CD4-positive, alpha-beta T cell treated with Interferon alpha-2 for 1 hour (primary cell): ENCODE results near the gene CHST15.
A peak's percentile ranks its signal among the peaks of the same experiment; 100 is the strongest.

ENCODE experiments used
- DNase-seq, 2 donors: peaks; one replicate each; pipeline ENCODE4 v3.0.0-alpha.2; 2020 to 2022

CHST15 gene

DNA sequence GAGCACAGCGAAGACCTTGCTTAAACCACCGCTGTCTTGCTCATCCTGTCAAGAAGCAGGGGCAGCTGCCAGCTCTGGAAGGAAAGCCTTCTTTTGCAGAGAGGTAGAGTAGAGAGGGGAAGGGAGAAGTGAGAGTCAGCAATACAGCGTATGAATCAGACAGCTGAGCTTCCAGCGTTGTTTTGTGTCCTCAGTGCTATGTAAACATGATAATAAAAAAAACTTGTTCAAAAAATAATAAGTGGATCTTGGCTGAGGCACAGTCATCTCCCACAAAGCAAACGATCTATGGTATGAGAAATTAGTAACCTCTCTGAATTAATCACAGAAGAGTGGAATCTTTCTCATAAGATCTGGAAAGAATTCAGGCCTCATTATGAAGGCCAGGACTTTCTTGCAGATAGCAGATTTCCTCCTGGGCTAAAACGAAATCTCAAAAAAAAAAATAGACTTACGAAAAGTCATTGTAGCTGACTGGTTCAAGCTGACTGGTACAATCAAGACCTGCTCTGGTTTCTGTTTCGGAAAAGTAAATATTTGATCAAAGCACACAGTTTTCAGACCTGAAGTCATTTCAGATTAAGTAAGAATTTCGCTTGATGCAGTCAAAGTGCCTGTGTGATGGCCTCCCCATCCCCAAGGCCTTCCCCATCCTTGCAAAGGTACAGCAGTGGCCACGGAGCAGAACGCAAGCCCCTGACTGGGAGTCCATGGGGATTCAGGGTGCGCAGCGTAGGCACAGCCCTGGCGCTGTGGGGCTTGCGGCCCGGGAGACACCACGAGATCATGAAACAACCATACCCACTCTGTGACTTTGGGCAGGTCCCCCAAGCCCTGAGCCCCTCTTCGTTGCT lies 29.4 kb downstream of the CHST15 start:
- DNase-seq = peak in 1 of 2 donors; percentile 12

DNA sequence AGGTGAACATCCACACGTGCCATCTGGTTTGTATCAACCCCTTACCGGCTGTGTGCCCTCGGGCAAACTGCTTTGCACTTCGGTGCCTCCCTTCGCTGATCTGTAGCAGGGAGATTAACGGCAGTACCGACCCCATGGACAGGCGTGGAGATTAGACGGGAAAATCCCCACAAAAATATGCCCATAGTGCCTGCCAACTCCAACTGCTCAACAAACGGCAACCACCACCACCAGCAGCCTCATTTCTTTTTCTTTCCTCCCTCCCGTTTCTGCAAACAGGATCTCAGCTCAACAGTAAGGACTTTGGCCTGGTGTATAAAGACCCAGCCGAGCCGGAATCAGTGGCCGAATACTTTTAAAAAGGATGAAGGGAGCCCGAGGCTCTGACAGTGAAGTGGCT lies 31.0 kb downstream of the CHST15 start:
- DNase-seq = no peak

DNA sequence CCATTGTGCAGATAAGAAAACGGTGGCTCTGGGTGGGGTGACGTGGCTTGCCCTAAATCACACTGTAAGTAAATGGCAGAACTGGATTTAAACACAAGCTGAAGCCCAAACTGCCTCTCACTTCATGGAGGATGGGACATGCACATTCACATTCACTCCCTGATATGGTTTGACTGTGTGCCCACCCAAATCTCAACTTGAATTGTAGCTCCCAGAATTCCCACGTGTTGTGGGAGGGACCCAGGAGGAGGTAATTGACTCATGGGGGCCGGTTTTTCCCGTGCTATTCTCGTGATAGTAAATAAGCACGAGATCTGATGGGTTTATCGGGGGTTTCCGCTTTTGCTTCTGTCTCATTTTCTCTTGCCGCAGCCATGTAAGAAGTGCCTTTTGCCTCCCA lies 32.4 kb downstream of the CHST15 start:
- no peak for DNase-seq

DNA sequence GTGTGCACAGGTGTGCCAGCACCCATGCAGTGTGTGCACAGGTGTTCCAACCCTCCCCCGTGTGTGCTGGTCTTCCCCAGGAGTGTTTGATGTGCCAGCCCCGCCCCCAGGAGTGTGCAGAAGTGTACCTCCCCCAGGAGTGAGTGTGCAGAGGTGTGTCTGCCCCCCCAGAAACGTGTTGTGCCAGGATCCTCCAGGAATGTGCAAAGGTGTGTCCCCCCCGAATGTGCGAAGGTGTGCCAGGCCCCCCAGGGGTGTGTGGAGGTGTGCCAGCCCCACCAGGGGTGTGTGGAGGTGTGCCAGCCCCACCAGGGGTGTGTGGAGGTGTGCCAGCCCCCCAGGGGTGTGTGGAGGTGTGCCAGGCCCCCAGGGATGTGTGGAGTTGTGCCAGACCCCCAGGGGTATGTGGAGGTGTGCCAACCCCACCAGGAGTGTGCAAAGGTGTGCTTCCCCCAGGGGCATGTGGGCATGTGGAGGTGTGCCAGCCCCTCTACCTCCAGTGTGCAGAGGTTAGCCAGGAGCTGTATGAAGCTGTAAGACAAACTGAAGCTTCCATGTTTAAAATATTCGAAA lies 33.2 kb downstream of the CHST15 start:
- DNase-seq = no peak

DNA sequence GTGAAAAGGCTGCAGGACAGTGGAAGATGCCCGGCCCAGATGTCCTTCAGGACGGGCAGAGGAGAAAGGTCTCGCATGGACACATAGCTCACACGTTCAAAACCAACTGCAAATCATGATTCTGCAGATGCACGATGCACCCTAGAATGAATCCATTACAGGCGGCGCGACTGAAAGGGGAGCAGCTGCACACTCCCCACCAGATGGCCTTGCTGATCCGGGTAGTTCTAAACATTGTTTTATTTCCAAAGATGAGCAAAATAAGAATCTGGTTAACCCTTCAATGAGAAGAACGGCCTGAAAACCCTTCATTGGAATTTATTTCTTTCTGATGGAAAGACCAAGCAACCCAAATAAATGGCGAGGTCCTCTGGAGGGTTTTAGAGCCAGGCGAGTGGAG lies 33.8 kb downstream of the CHST15 start:
- DNase-seq = no peak

DNA sequence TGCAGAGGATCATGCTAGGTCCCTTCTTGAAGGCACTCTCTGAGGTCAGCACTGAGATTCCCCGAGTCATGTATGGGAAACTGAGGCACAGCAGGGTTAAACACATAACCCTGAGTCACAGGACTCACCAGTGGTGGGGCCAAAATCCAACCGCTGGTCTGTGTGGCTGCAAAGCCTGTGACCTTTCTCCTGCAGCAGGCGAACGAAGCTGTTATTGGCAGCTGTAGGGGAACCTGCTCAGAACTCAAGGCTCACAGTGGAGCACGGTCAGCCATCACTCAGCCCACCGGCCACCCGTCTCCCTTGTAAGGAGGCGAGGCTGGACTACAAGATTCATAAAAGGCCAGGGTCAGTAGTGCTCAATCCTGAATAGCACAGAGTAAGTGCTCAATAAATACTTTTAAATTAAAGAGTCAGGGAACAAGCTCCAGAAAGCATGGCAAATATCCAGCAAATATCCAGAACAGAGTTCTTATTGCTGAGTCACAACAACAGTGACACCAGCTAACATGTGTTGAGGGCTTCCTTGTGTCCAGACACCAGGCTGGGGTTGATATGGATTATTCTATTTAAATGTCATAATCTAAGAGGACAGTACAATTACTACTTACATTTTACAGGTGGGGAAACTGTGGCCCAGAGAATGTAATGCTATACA lies 34.9 kb downstream of the CHST15 start:
- DNase-seq = no peak

DNA sequence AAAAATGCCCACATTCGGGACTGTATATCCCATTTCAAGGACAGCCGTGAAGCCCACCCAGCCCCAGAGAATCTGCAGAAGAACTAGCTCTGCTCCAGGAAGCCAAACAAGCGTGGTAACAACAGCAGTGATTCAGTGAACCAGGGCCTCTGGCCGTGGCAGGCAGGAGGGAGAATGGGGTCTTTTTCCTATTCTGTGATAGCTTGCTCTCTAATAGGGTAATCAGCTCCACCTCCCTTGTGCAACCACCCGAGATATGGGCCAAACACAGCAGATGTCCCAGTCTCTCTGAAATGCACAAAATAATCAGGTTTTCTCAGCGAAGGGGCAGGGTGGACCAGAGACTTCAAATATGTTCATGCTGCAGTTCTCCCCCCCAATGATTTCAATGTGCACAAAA lies 35.8 kb downstream of the CHST15 start:
- DNase-seq = no peak

DNA sequence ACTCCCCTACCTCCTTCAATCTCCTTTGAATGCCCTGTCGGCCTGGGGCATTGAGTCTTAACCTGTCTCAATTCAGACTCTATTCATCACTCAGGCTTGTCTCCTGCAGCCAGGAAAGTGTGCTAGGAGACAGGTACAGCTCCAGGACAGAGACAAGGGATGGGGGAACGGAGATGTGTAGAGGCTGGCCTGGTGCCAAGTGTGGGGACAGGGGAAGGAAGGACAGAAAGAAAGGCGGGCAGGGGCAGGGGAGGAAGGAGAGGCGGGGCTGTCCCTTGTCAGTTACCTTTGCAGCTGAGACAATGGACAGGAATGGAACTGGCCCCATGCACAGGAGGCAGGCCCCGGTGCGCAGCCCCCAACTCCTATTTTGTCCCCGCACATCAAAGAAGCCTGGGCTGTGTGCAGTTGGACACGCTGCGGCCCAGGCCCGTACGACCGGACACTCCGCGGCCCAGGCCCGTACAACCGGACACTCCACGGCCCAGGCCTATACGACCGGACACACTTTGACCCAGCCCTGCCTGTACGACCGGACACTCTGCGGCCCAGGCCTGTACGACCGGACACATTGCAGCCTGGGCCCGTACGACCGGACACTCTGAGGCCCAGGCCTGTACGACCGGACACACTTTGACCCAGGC lies 36.9 kb downstream of the CHST15 start:
- no peak for DNase-seq

DNA sequence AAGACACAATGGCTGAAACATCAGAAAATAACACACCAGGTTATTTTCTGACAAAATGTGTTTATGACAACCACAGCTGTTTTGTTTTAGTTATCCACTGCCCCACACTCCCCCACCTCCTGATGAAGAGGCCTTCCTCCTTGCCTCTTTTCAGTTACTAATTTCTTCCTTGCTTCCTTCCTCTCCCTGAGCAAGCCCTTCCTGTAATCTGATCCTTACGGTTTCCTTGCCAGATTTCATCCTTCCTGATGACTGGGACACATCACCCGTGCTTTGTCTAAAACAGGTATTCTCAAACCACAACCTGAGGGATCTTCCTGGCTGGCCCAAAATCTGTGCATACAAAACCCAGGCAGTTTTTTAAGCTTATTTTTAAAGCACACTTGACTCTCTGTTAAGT lies 39.4 kb downstream of the CHST15 start:
- DNase-seq = no peak

DNA sequence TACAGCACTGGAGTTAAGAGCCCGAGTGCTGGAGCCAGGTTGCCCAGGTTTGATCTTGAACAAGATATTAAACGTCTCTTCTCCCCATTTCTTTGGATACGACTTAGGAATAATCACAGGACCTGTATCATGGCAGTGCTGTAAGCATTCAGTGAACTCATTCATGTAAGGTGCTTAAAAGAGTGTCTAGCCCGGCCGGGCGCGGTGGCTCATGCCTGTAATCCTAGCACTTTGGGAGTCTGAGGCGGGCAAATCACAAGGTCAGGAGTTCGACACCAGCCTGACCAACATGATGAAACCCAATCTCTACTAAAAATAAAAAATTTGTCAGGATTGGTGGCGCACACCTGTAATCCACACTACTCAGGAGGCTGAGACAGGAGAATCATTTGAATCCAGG lies 40.8 kb downstream of the CHST15 start:
- DNase-seq = no peak

DNA sequence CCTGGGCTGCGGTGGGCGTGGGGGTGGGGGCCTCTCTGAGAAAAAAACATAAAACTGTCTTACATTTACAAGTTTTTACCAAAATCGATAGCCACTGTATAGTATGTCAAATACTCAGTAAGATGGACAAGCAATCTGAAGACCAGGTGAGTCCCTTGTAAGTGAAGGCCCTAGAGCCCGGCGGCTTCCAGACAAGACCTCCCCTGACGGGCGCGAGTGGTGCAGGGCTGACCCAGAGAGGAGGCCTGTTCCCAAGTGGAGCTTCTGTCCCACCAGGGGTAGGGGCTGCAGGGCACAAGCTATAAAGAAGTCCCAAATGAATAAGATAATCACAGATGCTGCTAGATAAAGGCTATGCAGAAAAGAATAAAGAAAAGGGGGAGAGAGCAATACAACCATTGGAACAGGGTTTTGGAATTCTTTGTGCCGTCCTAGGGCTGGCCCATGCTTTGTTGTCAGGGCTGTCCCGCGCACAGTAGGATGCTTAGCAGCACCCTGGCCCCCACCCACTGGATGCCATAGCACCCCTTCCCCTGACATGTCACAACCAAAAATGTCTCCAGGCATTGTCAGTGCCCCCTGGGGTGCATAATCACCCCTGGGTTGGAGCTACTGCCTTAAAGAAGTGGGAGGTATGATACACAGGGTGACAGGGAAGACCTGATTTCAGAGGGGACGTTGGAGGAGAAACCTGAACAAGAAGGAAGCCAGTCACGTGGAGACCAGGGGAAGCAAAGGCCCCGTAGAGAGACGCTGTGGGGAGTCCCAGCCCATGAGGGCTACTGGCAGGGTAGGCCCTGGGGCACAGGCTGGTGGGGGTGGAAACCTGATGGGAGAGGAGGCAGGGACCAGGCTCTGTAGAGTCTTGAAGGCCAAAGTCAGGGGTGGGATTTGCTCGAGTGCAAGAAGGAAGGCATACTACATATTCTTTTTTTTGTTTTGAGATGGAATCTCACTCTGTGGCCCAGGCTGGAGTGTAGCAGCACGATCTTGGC lies 43.1 kb downstream of the CHST15 start:
- no peak for DNase-seq

DNA sequence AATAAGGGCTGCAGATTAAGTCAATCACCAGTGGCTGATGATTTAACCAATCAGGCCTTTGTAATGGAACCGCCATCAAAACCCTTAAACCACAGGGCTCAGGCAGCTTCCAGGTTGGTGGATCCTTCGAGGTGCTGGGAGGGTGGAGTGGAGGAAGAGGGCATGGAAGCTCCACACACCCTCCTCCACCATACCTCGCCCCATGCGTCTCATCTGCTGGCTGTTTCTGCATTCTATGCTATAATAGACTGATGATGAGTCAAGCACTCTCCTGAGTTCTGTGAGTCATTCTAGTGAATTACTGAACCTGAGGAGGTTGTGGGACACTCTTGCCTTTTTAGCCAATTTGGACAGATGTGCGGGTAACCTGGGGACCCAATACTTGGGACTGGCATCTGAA lies 43.9 kb downstream of the CHST15 start:
- no peak for DNase-seq

DNA sequence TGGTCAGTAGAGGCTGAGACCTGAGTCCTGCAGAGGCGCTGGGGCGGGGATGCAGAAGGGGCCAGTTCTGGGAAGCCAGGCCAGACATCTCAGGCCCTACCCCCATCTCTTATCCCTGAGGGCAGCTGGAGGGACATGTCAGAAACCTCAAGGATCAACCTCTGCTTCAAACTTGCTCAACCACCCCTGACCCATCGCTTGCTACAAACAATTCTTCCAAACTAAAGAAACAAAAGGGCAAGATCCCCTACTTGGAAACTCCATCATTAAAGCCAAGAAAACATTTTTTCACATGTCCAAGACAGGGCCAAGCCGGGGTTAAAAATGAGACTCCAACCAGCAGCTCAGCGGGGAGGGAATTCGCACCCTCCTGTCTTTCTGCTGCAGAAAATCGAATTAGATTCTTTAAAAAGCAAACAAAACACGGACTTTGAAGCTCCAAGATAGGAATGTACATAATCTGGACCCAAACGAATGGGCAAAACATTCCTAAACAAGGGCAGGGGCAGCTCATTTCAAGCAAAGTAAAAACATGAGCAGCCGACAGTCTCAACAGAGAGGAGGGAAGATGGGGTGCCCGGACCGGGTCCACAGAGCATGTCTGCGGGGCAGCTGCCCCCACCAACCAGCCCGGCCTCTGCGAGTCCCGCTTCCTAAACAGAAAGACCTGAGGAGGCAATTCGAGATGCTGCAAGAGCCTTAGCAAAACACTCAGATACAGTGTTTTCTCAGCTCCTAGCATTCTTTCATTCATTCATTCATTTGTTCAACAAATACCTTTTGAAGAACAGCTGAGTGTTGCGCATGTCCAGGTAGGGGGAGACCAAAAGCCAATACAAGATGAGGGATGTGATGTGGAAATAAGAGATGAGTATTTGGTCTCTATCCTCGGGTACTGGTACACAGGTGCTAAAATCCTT lies 44.8 kb downstream of the CHST15 start:
- no peak for DNase-seq

DNA sequence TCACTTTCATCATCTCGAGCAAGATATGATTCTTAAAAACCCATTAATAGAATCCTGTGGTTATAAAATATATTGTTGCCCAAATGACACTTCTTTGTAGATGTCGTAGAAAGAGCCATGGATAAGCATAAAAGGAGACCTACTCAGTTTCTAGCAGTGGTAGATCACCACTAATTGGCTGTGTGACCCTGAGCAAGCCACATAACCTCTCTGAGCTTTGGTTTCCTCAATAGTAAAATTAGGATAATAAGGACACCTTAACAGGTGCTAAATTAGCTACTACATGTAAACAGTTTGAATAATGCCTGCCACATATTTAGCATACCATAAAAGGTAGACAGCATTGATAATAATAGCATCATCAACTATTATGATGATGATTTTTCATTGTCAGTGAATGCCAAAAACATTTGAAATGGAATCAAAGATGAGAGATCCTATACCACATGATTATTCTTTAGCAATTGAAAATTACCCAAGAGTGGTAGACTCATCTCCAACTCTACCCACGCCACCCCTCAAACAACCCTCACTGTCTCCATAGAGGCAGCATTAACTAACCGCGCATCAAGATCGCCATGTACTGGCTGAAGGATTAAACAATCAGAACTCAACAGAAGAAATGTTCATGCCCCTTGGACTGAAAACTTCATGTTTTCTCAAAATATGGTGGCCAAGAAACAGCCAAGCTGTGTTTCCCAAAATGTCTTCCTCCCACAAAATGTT lies 45.8 kb downstream of the CHST15 start:
- DNase-seq = no peak

DNA sequence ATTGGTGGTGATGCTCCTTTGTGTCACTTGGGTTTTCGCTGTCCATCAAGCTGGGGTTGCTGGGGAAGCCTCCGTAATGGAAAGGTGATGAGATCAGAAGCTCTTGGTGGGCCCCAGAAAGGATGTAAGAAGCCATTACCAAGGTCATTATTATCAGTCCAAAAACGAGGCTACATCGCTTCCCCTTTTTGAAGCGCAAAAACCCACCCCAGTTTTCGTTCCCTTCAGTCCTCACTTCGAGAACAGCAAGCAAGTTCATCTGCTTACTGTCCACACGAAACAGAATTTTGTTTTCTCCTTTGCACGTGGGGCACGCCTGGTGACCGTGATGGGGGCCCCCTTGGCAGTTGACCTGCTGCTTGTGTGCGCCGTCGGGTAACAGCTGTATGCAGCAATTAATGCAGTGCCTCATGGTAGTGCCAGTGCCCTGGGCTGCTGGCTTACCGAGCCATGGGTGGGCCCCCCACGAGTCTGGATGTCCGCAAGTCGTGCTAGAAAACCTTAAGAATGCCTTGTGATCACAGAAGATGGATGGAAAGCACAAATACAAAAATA lies 47.5 kb downstream of the CHST15 start:
- no peak for DNase-seq

DNA sequence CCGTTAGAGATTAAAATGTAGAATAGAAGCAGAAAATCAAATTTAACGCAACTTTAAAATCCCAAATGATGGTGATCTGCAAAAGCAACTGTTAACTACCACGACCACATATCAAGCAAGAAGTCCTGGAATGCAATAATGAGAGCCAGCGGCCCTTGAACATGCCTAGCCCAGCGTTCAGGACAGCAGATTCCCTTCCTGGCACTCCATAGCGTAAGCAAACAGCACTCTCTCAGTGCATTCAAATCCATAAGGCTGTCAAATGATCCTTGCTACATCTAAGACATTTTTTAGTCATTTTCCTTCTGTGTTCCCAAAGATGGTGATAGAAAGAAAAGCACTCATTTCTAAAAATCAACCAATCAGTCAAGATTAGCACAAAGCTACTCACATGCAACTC lies 48.1 kb downstream of the CHST15 start:
- DNase-seq = no peak

DNA sequence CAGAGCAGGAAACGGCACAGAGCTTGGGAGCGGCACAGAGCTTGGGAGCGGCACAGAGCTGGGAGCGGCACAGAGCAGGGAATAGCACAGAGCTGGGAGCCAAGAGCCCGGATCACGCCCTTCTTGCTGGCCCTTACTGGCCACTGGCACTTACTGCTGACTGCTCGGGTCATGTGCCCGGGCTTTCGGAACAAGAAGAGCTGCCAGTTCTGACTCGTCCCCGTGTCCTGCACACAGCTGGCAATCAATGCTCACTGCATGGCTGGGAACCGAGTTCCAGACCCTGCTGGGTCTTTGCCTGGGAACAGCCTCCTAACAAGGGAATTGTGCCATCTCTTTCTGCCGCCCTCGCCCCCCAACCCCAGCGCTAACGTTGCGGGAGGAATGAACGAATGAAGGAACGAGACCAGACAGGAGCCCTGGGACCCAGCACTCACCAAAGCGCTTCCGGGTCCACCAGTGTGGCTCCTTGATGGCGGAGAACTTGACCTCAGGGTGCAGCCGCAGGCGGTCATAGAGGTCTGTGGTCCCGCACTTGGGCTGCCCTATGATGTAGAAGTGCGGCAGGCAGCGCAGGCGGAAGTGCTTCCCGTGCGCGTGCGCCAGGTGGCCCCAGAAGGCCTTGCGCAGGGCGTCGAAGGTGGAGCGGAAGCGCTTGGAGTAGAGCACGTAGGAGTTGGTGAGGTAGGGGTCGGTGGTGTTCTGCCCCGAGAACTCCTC lies 49.1 kb downstream of the CHST15 start:
- DNase-seq = no peak

DNA sequence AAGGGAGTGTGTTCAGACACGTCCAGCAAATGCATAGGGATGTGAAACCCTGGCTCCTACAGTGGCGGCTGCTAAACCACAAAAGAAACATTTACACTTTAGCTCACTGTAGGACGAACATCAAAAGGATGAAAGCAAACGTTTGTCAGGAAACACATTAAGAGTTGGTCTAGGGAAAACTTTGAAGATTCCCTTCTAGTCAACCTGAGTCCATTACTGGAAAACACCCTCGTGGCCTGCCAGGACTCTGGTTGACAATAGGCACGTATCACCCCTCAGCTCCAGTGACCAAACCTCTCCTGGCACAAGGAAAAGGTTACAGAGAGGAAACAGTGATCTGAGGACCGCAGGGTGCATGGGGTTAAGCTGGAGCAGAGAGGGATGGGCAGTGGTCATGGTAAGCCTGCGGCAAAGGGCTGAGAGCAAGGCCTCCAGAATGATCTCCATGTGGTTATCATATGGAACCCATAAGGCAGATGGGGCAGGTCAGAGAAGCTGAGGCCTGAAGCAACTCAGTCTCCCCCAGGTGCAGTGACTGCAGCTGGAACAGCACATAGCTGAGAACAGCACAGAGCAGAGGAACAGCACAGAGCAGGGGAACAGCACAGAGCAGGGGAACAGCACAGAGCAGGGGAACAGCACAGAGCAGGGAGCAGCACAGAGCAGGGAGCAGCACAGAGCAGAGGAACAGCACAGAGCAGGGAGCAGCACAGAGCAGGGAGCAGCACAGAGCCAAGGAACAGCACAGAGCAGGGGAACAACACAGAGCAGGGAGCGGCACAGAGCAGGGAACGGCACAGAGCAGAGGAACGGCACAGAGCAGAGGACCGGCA lies 49.9 kb downstream of the CHST15 start:
- DNase-seq = peak in 1 of 2 donors; percentile 44
